HG02678 (cell line): ENCODE results near the gene EARS2.
A peak's percentile ranks its signal among the peaks of the same experiment; 100 is the strongest.
"Not testable (repeated sequence)": the region's sequence is repeated elsewhere in the genome, so short reads cannot be mapped to it uniquely, and the experiment has no call there.

Experiments
- ATAC-seq: cut with Tn5 transposase; IDR thresholded peaks from one replicate; pipeline ENCODE4 v1.9.1; 2021; ENCODE audit warnings: mild to moderate bottlenecking, moderate library complexity; ENCODE audit not compliant: unreplicated experiment

EARS2 gene

DNA sequence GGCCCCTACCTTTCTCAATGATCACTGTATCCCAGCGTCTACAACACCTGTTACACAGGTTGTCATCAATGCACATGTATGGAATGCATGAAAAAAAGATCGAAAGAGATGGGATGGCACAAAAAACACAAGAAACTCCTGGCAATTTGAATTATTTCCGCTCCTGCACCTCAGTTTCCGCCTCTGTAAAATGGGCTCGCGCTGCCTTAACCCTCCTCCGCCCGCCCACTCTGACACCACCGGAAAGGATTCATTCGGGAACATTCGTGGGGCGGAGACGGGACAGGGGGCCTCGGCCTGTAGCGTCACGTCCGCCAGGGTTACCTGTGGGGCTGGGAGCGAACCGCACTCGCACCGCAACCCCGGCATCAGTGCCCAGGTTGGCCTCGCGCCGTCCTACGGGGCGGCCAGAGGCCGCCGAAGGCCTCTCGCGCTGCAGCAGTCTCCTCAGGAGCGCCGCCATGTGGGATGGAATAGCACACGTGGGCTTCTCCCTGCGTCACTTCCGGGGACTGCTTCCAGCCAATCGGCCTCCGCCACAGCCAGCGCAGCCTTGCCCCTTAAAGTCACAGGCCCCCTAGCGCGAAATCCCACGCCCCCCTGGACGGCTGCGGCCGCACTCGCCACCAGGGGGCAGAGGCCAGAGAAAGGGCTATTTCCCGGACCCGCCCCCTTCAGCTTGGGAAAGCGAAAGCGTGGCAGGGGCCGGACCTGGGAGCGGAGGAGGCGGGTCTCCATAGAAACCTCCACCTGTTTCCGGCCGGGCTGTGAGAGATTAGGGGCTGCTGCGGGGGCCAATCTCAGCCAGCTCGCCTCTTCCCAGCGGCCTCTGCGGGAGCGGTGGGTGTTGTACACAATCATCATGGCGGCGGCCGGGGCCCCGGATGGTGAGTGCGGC lies at the start of gene EARS2, which contains the start of gene UBFD1:
TSS of gene EARS2 (minus strand) at position 470 of the 898 bp plus-strand sequence. CDS start at position 463, 7 bp downstream.
TSS of gene UBFD1 (plus strand) at position 847 of the 898 bp plus-strand sequence. CDS start at position 863, 16 bp downstream.
- peak; percentile 92 for ATAC-seq

DNA sequence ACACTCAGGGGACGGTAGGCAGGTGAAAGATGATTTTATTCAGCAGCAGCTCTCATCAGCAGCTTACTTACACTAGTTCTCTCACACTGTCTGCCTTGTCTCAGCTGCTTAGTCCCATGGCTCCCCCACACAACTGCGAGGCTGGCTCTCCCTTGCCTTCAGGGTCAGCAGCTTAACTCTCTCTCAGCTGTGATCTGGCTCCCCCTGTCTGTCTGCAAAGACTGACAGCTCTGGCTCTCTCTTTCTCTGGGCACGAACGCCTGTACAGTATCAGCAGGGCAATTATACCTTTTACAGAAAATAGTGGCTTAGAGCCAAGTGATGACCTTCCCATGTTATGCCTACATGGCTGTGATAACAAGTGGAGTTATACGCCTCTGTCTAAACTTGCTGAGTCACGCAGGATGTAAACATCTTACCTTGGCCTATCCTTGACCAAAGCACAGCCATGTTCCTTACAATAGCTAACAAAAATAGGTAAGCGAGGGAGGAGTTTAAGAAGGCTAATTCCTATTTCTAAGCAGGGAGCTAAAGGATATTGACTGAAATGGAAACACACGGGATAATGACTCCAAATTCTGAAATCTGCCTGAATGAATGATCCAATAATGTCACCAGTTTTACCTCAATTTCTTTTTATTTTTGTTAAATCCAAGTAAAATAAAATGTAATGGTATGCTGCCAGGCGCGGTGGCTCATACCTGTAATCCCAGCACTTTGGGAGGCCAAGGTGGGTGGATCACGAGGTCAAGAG lies 40.0 kb upstream of the EARS2 start:
- no peak for ATAC-seq

DNA sequence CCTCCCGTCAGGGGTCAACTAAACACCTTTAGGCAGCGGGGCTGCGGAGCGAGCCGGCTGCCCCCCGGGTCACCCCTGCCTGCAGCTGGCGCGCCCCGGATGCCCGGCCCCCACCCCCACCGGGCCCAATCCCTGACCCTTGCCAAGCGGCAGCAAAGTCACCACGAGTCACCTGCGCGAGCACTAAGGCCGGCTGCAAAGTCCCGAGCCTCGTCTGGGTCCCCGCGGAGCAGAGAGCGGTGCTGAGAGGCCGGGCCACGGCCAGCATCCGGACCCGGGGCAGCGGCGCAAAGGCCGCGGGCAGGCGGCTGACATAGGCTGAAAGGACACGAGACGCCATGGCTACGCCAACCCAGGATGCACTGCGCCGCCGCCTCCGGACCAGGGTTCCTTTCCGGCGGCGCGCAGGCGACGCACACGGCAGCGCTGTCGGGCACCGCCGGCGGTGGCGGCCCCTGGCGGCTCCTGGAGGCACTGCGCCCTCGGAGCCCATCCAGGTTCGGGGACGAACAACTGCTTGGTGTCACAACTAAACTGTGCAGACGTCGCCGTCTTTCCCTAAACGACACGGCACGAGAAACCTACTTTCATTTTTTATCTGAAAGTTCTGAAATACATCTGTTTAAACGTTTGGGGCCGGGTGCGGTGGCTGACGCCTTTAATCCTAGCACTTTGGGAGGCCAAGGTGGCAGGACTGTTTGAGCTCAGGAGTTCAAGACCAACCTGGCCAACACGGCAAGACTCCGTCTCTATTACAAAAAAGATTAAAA lies 39.0 kb upstream of the EARS2 start, which contains the start of gene NDUFAB1:
TSS of gene NDUFAB1 (minus strand) at position 366 of the 770 bp plus-strand sequence. CDS start at position 340, 26 bp downstream.
- peak; percentile 92 for ATAC-seq

DNA sequence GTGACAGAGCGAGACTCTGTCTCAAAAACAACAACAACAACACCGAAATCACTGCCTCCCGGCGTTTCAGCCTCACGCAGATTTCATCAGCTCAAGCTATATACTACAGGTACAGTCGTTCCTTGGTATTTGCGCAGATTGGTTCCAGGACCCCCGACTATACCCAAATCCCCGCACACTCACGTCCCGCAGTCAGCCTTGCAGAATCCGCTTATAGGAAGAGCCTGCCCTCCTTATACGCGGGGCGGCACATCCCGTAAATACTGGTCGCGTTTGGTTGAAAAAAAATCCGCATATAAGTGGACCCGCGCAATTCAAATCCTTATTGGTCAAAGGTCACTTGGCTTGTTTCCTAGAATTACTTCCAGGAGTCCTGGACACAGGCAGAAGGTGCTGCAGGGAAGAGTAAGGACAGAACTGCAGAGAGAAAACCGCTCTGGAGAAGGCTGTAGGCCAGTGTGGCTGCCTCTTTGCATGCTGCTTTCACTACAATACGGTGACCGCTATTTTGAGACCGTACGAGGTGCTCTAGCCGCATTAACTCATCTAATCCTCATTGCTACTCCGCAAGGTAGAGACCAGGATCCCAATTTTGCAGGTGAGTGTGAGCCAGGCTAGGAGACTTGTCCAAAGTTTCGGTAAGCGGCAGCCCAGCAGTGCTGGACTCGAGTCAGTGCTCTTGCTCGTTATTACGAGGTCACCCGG lies 38.2 kb upstream of the EARS2 start:
- no peak for ATAC-seq

DNA sequence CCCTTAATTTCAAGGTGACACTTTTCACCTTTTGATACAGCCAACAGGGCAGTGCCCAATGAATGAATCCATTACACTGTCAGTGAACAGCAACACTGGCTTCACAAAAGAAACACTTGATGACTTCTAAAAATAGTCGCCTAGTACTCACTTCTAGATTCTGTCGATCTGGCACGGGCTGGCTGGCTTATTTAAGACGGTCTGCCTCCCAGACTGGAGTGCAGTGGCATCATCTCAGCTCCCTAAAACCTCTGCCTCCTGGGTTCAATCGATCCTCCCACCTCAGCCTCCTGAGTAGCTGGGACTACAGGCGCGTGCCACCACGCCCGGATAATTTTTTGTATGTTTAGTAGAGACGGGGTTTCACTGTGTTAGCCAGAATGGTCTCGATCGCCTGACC lies 37.0 kb upstream of the EARS2 start:
- no peak for ATAC-seq

DNA sequence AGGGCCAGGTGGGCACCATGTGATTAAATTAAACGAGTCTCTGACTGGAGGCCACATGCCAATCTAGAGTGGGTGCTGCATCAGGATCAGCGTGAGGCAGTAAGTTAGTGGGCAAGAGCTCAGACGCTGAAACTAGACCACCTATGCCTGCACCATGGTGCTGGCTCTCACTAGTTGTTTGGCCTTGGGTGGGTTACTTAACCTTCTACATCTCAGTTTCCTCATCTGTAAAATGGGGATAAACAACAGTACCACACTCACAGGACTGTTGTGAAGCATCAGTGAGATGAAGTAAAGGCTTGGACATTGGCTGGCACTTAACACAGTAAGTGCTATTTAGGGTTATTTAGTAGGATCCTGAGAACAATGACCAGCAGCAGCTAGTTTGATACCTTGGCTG lies 33.0 kb upstream of the EARS2 start:
- ATAC-seq: no peak

DNA sequence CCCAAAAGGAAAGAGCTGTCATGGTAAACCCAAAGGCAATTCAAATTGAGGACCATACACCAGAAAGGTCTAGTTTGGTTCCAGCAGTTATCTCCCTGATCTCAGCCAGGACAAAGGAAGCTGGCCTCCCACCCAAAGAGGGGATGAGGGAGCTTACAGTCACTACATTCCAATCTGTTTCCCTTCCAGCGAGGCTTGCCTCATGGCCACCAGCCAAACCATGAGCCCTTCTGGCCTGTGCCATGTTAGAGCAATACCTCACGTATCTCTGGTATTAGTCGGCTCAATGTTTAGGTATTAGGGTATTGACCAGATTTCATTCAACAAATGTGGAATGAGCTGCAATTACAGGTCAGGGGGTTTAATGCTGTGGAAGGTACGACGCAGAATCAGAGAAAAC lies 30.6 kb upstream of the EARS2 start:
- ATAC-seq: no peak

DNA sequence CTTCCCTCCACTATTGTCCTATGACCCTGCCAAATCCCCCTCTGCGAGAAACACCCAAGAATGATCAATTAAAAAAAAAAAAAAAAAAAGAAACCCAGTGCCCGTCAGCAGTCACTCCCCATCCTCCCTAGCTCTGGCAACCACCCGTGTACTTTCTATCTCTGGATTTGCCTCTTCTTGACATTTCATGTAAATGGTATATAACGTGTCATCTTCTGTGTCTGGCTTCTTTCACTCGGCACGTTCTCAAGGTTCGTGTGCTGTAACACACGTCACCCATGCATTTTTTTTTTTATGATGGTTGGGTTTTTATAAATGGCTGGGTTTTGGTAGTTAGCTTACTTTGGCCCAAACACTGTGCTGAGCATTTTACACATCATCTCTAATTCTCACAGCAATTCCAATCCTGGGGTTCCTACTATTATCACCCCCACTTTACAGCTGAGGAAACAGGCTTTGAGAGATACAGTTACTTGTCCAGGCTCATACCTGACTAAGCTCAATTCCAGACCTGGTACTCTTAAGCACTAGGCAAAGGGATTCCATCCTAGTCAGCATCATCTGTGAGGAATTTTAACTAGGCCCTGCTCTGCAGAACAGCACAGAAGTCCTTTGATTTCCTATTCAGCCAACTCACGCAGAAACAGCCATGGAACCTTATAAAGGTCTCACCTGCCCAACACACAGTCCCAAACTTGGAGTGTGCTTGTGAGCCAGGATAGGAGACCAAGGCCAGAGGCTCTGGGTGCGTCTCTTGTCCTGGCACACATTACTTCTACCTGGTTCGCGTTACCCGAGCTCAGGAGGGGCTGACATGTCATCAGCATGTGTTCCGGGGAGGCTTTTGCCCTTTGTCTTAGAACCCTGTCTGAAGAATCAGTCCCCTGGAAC lies 27.3 kb upstream of the EARS2 start:
- no peak for ATAC-seq

DNA sequence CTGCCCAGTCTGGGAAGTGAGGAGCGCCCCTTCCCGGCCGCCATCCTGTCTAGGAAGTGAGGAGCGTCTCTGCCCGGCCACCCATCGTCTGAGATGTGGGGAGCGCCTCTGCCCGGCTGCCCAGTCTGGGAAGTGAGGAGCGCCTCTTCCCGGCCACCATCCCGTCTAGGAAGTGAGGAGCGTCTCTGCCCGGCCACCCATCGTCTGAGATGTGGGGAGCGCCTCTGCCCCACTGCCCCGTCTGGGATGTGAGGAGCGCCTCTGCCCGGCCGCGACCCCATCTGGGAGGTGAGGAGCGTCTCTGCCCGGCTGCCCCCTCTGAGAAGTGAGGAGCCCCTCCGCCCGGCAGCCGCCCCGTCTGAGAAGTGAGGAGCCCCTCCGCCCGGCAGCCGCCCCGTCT lies 26.1 kb upstream of the EARS2 start:
- not testable (repeated sequence) for ATAC-seq

DNA sequence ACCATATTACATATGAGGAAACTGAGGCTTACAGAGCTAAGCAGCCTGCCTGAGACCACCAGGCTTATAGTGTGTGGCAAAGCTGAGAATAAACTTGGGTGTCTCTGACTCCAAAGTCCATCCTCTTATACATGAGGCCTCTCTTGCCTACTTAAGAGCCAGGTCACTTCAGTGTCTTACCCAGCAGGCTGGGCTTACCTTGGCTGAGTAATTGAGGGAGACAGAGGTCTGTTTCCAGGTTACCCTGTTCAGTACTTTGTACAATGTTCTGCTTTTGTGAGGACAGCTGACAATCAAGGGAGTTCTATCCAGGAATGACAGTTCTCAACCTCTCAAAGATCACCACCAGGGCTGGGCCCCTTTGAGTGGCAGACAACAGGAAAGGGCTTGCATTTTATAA lies 24.6 kb upstream of the EARS2 start:
- no peak for ATAC-seq

DNA sequence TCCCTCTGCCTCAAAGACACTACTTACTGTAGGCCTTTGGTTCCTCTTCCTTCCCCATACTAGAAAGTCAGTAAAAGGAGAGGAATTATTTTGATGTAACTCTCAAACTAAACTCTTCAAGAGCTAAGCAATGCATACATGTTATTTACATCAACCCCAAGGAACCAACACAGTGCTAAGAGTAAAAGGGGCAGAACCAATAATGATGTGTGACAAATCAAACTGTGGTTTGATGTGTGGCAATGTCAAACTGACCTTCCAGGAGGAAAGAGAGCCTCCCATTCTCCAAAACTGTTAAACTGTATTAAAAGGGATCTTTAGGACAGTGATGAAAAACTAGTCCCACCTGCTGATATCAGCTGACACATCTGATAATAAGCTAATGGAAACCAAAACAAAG lies 23.2 kb upstream of the EARS2 start:
- ATAC-seq: no peak

DNA sequence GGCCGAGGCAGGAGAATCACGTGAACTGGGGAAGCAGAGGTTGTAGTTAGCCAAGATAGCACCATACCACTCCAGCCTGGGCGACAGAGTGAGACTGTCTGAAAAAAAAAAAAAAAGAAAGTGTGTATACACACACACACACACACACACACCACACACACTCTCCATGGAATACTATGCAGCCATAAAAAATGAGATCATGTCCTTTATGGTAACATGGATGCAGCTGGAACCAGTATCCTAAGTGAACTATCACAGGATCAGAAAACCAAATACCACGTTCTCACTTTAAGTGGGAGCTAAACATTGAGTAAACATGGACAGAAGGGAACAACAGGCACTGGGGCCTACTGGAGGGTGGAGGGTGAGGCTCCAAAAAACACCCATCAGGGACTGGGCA lies 22.2 kb upstream of the EARS2 start:
- no peak for ATAC-seq

DNA sequence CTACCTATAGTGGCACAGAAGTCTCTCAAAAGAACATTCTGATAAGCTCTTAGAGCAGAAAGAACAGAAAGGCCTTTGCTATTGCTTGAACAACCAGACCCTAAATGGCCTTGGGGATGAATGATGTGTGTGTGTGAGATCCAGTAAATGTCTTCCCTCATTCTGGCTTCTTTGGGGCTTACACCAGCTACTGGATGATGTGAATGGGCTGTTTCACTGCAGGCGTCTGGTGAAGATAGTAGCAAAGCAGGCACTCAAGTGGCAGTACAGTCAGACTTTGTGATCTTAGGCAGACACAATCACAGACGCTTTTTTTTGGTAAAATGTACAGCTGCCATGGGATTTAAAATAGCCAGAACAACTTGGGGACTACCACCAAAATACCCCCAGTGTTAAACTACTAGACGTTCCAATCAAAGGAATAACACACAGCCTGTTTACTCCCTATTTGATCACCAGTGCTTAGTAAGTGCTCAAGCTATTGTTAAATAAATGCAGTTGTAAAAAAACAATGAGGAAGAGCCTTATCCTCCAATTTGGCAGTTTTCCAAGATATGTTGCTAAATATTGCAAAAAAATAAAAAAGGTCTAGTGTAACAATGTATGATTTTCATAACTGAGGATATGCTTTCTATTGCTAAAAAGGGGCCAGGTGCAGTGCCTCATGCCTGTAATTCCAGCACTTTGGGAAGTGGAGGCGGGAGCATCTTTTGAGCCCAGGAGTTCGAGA lies 21.1 kb upstream of the EARS2 start:
- ATAC-seq: no peak

DNA sequence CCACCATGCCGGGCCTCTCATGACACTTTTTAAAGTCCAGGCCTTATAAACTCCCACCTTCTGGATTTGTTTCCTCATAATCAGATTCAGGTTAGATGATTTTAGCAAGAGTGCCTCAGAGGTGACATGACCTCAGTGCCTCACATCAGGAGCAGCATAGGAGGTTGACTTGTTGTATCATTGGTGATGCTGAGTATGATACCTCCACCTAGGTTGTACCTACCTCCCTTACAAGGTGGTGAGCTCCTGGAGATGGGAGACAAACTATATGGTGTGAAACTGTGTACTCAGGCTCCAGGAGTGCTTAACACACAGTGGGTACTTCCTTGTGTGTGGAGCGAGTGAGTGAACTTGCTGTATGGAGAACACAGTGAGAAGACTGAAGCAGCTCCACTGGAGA lies 20.3 kb upstream of the EARS2 start:
- ATAC-seq: no peak

DNA sequence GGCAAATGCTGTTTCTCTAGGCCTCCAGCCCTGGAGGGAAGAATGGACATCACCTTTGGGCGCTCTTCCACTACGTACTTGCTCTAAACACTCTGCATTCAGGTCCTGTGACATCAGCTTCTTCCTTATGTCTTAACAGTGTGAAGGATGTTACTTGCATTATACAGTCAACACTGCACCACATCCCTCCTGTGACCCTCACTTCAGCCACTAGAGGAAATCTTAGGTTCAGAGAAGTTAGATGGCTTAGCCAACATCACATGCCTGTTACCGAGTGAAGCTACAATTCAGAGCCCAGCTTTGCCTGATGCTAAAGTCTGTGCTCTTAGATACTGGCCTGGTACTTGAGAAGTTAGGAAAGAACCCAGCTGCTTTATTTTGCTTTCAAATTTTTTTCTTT lies 18.7 kb upstream of the EARS2 start:
- no peak for ATAC-seq

DNA sequence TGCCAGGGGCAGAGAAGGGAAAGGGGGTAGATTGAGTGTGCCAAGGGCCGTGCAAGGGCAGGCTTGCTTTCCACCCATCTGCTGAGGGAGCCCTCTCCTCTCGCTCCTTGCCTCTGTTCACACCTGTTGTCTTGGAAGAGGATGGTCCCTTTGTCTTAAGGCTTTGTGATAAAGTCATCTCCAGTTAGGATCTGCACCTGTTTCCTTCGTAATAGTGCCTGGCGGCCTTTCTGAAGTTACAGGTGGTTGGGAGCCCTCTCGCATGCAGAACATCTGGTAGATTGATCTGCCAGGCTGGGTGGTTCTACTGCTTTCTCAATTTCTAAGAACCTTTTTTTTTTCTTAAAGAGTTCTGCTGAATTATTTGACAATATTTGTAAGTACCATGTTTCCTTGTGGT lies 16.7 kb upstream of the EARS2 start:
- ATAC-seq: no peak

DNA sequence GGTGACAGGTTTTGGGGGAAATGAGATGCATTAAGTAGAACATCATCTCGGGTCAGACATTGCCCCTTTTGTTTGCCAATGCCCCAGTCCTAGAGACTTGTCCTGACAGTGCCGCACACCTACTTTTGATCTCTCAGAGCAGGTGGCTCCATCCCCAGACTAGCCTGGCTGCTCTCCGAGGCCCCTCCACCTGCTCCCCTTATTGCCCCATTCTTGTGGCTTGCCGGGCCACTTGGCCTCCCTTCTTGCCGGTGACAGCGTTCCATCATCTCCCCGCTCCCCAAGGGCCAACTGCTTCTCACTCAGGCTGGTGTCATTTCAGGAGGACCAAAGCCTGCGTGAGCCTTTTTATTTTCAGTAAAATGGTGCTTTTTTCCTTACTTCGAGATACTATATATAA lies 15.2 kb upstream of the EARS2 start:
- ATAC-seq: no peak

DNA sequence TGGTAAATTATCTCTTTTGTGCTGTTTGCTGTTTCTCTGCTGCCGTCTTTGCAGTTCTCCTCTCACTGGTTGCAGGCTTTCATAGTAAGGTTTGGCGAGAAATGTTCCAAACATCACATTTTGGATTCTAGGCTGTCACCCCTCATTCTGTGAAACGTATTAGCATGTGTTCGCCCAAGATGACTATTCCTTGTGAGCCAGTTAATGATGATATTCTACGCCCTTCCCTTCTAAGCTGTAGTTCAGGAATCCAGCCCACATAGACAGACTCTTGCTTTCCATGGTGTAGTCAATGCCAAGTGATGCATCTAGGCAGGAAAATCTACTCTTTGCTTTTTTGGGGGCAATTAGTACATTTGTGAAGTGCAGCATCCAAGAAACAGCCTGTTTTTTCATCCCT lies 14.7 kb upstream of the EARS2 start:
- ATAC-seq: no peak
